SKM-1 (cell line): ENCODE measurements around the gene SYT14.
"Not testable (repeated sequence)": the region's sequence is repeated elsewhere in the genome, so short reads cannot be mapped to it uniquely, and the experiment has no call there.

Experiments used
- DNase-seq: peaks from one replicate; lab custom pipeline; 2025; ENCODE audit not compliant: unreplicated experiment; lab: John Stamatoyannopoulos, UW

Gene SYT14

DNA sequence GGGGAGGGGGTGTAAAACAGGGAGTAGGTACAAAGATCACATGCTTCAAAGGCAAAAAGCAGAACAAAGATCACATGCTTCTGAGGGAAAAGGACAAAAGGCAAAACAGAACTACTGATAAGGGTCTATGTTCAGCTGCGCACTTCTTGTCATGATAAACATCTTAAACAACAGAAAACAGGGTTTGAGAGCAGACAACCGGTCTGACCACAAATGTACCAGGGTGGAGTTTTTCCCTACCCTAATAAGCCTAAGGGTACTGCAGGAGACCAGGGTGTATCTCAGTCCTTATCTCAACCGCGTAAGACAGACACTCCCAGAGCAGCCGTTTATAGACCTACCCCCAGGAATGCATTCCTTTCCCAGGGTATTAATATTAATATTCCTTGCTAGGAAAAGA is 258.2 kb downstream of the SYT14 start:
- DNase-seq = not testable (repeated sequence)

- no peak for DNase-seq
Measured at GRCh38 chr1:210198840-210199239, 260.8 kb downstream of the SYT14 start.

- DNase-seq = no peak
Measured at GRCh38 chr1:210200124-210200736, 262.2 kb downstream of the SYT14 start.

- DNase-seq = no peak
Measured at GRCh38 chr1:210201681-210202080, 263.7 kb downstream of the SYT14 start.

GRCh38 chr1:210207597-210208450 is 269.8 kb downstream of the SYT14 start:
- no peak for DNase-seq

GRCh38 chr1:210213335-210213734 is 275.3 kb downstream of the SYT14 start:
- DNase-seq = no peak

DNA sequence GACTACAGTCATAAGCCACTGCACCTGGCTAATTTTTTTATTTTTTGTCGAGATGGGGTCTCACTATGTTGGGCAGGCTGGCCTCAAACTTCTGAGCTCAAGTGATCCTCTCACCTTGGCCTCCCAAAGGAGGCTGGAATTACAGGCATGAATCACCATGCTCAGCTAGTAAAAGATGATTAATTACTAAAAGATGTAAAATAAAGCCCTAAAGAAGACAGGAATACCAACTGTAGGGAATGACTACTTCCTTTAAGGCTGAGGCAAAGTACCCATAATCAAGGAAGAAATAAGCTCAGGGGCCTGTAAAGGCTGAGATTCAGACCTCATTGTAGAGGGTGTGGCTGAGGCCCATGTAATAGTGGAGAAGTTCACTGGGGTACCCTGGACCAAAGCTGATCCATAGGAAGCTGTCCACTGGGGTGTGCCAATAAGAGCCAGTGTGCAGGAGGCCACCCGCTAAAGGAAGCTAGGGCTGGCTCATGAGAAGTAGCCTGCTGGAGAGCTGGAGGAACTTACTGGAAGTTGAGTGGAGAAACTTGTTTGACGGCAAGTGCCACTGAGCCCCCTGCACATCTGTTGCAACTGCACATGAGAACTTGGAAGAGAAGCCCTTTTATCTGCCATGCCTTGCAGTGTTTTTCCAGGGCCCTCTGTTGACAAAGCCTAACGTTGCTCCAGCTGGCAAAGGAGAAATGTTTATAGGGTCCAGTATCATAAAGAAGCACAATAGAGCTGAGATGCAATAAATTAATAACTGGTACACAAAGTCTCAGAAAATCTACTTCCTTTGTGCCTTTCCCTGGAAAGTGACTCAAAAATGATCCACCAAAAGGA is 276.8 kb downstream of the SYT14 start:
- DNase-seq = no peak

DNA sequence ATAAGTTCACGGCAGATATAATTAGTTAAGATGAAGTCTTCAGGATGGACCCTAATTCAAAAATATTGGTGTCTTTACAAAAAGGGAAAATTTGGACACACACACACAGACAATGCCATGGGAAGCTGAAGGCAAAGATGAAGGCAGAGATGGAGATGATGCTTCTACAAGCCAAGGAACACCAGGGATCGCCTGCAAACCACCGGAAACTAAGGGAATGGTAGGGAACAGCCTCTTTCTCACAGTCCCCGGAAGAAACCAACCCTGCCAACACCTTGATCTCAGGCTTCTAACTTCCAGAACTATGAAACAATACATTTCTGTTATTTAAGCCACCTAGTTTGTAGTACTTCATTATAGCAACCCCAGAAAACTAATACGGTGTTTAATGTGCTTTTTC is 279.5 kb downstream of the SYT14 start:
- DNase-seq = no peak

- no peak for DNase-seq
Measured at GRCh38 chr1:210218047-210218446, 280.0 kb downstream of the SYT14 start.
